ENCODE measurements around the gene WNT2B.

The WNT2B gene

GRCh38 chr1:112505400-112505785, 3.4 kb upstream of the WNT2B start:
- no peak for DNase-seq

- no peak for DNase-seq
Observed at GRCh38 chr1:112505878-112506277, 2.9 kb upstream of the WNT2B start.

- no peak for DNase-seq
Observed at GRCh38 chr1:112506306-112506705, 2.5 kb upstream of the WNT2B start.

- no peak for DNase-seq
Observed at GRCh38 chr1:112506731-112507130, 2.0 kb upstream of the WNT2B start.

DNA sequence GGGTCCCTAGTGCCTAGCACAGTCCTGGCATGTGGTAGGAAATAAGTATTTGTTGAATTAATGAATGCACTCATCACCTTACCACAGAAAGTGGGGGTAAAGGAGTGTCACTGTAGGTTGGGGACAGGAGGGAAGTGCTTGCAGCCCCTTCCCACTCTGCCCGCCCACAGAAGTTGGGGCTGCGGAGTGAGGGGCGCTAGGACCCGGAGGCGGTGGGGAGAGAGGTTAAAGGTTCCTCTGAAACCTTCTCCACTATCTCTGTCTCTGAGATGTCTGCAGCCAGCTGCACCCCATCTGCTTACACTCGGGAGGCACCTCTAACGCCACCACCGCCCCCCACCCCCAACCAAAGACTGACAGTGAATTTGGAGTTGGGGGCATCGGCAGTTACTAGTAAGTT, 1.4 kb upstream of the WNT2B start:
- no peak for DNase-seq

GRCh38 chr1:112507921-112508277, 866 bp upstream of the WNT2B start:
- no peak for DNase-seq

- DNase-seq: no peak
Observed at GRCh38 chr1:112509005-112509659, 367 bp downstream of the WNT2B start.

DNA sequence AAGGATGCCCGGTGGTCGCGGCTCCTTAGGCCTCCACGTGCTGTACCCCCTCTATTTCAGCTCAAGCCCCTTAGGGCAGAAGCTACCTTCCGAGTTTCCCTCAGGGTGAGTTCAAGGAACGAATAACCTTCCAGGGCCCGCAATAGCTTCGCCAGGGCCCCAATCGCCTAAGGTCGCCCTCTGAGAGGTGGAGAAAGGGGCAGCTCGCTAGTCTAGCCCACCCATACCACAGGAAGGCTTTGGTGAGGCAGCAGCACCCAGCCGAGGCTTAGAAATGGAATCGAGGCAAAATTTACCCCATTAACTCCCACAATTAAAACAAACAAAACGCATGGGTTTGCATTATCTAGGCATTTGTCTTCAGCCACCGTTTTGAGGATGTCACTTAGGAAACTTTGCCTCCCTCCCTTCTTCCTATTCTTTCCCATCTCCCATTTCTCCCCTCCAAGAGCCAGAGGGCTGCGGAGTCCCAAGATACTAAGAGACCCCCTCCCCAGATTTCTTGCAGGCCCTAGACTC, 954 bp downstream of the WNT2B start:
- DNase-seq: no peak

GRCh38 chr1:112510340-112510739, 1.6 kb downstream of the WNT2B start:
- DNase-seq: no peak

GRCh38 chr1:112511897-112512296, 3.1 kb downstream of the WNT2B start:
- DNase-seq: no peak

DNA sequence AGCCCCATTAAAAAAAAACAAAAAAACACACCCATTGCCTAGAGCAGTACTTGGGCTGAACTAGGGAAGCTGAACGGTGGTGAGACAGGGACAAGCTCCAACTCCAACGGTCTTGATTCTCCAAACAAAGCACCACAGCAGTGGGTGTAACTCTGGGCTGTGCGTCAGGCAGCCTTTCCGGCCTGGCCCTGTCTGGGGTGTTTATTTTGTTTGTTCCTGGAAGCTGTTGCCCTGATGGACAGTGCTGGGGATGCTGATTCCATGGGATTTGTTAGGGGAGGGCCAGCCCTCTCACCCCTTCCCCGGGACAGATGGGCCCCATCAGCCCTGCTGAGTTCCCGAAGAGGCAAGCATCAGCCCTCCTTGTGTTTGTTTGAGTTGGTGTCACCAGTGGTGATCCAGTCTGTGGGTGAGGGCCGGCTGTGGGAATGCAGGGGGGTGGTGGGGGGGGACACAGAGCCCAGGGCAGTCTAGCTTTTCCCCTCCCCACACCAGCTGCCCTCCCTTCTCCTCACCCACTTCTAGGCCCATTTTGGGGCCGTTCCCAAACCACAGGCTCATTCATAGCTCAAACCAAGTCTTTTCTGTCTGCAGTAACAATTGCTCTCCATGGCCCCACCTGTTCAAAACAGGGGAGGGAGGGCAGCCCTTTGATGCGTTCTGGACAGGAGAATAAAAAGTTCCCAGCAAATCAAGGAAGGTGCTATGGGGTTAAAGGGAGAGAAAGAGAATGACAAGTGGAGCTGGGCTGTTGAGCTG, 4.5 kb downstream of the WNT2B start:
- no peak for DNase-seq

DNA sequence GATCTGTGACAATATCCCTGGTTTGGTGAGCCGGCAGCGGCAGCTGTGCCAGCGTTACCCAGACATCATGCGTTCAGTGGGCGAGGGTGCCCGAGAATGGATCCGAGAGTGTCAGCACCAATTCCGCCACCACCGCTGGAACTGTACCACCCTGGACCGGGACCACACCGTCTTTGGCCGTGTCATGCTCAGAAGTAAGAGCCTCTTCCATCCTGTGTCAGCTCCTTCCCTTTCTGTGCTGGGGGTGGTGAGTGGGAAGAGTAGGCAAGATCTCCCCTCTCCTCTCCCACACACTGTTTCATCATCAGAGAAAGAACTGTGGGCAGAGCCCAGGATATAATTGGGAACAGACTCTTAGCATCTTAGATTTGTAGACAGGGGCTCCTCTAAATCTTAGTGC, 6.1 kb downstream of the WNT2B start:
- DNase-seq: no peak

DNA sequence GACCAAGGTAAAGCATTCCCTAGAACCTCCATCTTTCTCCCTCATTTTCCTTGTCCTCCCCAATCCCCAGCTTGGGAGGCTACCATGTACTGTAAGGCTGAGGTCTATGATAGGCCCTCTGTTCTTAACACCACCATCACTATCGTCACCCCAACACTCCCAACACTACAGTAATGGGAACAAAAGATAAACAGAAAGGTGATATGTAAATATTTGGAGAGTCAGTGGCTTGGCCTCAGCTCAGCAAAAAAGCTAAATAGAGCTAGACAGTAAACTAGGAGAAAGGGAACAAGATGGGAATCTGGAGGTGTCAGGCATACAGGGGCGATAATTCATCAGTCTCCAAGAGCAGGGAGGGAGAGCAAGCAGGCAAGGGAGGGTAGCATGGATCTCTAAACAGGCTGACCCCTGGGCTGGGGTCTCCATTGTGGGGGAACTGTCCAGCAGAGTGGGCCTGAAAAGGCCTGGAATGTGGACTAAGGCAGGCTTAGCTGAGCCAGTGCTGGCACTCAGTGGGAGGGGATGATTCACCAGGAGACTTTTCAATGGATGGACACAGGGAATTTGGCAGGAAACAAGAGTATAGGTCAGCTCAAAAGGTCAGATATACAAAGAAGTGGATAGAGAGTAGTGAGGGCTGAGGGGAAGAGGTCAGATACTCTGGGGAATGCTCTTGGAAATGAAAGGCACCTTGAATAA, 6.7 kb downstream of the WNT2B start:
- peak; percentile 96 for DNase-seq

GRCh38 chr1:112516141-112516540, 7.4 kb downstream of the WNT2B start:
- no peak for DNase-seq

GRCh38 chr1:112517231-112517630, 8.5 kb downstream of the WNT2B start:
- no peak for DNase-seq

DNA sequence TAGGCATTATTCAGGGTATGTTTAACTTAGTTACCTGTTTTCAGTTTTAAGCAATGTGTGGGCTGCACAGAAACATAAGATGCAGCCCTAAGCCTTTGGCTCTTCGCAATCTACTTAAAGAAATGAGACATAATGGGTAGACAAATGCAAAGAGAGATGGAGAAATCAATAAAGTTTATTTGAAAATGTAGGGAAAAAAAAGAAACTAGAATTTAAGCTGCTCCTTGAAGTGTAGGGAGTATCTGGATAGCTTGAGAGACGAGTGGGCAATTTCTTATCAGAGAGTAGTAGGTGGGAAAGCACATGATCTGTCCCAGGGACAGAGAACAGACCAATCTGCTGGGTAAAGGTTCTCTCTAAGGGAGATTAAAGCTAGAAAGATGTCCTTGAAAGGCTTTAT, 8.9 kb downstream of the WNT2B start:
- DNase-seq: no peak

DNA sequence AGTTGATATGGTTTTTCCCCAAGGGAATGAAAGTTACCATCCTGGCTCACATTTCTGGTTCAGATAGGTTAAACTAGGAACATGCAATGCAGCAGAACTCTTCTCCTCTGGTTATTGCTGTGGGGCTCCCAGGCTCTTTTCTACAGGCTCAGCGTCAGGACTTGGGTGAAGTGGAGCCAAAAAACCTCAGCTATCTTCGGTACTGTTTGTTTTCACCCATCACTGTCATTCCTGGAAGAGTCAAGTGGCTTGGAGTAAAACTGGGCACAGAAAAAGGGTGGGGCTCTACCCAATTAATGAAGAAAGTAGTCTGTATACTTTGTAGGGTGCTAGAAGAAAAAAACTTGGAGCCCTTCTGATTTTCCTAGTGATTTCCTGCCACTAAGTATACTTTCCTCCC, 9.4 kb downstream of the WNT2B start:
- no peak for DNase-seq

DNA sequence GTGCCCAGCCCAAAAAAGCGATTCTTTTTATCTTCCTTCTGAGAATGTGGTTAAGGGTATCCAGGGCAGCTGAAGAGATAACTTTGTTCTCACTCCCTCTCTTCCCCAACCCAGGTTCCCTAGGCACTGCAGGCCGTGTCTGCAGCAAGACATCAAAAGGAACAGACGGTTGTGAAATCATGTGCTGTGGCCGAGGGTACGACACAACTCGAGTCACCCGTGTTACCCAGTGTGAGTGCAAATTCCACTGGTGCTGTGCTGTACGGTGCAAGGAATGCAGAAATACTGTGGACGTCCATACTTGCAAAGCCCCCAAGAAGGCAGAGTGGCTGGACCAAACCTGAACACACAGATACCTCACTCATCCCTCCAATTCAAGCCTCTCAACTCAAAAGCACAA, 11.4 kb downstream of the WNT2B start:
- DNase-seq: no peak

- DNase-seq: peak; percentile 96
Observed at GRCh38 chr1:112522621-112523020, 13.9 kb downstream of the WNT2B start.

DNA sequence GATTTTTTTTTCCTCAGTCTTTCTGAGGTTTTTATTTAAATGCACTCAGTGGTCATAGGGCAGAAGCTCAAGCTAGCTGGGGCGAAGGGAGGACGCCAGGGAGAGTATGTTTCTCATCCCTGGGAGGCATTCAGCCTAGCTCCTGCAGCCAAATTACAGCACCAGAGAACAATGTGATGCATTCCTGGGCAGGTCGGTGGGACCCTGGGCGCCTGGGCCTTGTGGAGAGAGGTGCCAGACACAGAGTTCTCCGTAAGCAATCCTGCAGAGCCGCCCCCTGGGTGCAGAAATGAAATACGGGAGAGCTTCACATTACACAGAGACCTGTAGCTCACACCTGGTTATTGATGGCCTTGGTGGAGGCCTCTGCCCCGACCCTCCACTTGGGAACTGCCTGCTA, 15.5 kb downstream of the WNT2B start:
- DNase-seq: peak; percentile 97

DNA sequence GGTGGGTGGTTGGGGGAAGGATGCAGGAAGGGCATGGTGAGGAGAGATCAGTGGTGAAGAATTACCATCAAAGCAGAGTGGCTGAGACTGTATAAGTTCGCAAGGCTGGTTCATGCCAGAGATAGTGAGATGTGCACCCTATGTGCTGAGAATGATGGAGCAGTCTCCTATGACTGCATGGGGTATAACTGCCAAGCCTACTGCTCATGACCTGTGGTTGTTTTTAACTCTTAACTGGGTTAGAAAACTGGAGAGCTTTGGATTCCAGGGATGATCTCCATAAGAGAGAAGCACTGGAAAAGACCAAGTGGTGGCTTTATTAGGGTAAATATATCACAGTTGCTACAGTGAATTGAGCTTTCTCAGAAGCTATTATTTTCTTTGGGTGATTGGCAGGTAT, 16.2 kb downstream of the WNT2B start:
- no peak for DNase-seq

DNA sequence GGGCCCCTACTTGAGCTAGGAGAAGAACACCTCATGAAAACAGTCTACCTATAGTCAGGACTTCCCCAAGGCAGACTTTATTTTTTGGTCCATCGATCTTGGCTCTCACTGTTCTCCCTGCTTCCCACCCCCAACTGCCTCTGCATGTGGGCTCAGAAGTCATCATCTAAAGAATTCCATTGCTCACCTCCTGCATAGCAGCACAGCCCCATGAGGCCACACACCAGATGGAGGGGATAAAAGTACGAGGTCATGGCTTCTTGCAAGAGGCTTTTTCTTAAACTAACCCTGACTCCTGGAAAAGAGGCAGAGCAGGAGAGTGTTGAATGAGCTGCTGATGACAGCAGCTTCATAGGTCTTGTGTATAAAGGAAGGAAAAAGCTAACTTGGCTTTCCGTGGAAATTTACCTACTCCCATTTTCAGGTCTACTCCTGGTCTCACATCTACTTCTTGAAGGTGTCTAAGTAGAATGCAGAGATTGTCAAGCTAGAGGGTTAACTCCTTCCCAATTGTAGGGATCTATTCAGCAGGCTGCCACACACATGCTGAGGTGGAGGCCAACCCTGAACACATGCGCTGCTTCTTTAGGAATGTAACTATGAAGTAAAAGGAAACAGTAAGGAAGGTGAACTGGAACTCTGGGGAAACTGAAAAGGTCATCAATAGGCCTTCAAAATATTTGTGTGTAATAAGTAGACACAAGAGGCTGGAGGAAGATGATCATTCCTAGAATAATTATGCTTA, 18.7 kb downstream of the WNT2B start:
- DNase-seq: peak; percentile 84

DNA sequence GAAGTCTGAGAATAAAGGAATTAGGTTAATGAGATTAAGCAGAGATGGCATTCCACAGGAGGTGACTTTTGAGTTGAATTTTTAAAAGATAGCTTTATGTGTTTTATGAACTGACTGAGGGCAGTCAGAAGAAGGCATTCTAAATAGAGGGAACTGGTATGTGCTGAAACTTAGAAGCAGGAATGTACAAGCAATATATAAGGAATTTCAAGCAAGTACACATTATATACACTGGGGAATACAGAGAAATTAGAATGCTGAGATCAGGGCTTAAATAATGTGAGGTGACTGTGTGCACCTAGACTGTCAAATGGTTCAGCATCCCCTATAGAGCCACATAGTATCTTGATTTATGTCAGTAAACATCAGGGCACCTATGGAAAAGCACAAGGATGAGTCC, 19.3 kb downstream of the WNT2B start:
- no peak for DNase-seq
